GM18526 (cell line): Measurements from ENCODE around the gene TOR1B.

Source experiments
- POLR2A ChIP-seq: IDR thresholded peaks from 3 replicates; pipeline ENCODE4 v1.6.1; 2011; ENCODE audit not compliant: insufficient read length; ENCODE audit errors: extremely low read depth

TOR1B gene

DNA sequence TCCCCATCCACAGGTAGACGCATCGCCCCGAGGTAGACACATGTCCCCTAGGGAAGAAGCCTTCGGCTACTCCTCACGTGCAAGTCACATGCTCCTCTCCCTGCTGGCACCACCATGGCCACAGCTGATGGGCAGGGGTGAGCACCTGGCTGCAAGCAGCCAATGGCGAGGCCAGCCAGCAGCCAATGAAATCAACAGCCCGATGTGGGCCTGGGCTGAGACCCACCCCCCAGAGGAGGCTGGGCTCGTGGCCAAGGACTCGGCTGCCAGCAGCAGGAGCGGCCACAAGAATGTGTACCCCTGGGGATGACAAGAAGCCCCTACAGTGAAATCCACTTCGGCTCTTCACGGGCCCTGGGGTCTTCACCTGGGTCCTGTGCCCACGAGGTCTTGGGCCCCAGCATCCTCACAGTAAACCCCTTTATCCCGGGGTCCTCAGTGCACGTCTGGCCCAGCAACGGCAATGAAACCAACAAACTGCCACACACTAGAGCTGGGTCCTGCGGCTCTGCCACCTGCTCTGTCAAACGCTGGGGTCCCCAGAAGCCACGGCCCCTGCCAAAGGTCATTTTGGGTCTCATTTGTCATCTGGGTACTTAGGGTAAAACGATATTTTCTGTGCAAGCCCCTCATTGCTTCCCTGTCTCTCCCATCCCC lies 28.1 kb upstream of the TOR1B start:
- no peak for TF ChIP-seq POLR2A

GRCh38 chr9:129775448-129775798 lies 27.6 kb upstream of the TOR1B start:
- no peak for TF ChIP-seq POLR2A

DNA sequence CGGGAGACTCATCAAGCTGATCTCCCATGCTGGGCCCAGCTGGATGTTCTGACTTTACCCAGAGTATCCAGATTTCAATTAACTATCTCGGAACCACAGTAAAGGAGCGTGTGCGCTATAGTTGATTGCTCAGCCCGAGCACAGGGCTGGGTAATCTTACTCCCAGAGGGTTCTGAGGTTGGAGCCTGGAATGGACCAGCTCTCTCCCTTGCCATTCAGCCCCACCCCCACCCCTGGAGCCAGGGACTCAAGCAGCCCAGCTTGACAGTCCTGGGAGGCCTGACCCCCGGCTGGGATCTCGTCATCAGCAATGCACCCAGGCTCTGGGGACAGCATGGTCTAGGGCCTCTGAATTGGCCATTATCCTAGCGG lies 26.4 kb upstream of the TOR1B start:
- no peak for TF ChIP-seq POLR2A

DNA sequence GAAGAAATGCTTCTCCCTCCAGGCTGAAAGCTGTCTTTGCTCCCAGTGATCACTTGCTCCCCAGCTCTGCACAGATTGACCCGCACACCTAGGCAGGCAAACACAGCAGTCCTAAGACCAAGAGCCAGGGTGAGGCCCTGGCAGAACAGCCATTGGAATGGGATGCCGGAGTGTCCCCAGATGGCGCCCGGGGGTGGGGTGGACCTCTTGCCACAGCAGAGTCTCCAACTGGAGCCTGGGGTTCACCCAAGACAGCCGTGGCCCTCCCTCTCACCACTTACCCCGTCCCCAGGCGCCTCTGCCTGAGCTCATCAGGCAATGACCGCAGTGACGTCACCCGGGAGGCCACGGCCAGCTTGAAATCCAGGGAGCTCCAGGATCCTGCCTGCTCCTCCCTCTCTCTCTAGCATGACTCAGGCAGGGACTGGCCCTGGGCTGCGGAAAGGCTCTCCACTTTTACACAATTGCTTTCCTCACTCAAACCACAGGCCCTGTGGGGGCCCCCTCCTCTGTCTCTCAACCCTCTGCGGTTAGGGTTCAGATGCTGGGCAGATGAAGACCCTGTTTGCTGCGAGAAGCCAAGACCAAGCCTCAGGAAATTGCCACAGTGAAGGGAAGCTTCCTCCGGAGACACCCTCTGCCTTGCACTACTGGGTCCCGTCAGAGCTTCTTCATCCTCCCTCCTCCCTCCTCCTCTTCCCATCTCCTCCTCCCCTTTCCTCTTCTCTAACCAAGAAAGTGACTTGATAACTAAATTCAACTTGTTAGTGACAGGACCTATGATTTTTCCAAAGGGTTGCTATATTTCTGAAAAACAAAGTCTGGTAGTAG lies 25.8 kb upstream of the TOR1B start:
- TF ChIP-seq POLR2A = no peak

- TF ChIP-seq POLR2A = no peak
Observed at GRCh38 chr9:129777769-129778130, 25.2 kb upstream of the TOR1B start.

DNA sequence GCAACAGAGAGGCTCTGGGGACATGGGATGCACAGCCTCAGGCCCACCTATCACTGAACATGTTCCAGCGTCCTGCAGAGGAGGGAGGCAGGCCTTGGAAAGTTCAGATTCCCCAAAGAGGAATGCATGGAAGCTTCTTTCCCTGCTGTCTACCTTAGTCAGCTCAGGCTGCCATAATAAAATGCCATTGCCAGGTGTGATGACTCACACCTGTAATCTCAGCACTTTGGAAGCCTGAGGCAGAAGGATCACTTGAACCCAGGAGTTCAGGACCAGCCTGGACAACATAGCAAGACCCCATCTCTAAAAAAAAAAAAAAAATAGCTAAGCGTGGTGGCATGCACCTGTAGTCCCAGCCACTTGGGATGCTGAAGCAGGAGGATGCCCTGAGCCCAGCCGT lies 24.5 kb upstream of the TOR1B start:
- no peak for TF ChIP-seq POLR2A

GRCh38 chr9:129779560-129780190 lies 23.3 kb upstream of the TOR1B start:
- TF ChIP-seq POLR2A = no peak

GRCh38 chr9:129781131-129781530 lies 21.9 kb upstream of the TOR1B start:
- TF ChIP-seq POLR2A = no peak

GRCh38 chr9:129781981-129782380 lies 21.0 kb upstream of the TOR1B start:
- TF ChIP-seq POLR2A = no peak

GRCh38 chr9:129783516-129784361 lies 19.2 kb upstream of the TOR1B start:
- TF ChIP-seq POLR2A = no peak

- no peak for TF ChIP-seq POLR2A
Observed at GRCh38 chr9:129785866-129786265, 17.1 kb upstream of the TOR1B start.

DNA sequence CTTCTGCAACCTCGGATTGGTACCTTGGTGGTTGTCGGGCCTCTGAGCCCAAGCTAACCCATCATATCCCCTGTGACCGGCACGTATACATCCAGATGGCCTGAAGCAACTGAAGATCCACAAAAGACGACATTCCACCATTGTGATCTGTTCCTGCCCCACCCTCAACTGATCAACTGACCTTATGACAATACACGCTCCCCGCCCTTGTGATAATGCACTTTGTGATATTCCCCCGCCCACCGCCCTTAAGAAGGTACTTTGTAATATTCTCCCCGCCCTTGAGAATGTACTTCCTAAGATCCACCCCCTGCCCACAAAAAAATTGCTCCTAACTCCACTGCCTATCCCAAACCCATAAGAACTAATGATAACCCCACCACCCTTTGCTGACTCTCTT lies 16.5 kb upstream of the TOR1B start:
- no peak for TF ChIP-seq POLR2A

- TF ChIP-seq POLR2A = no peak
Observed at GRCh38 chr9:129794549-129794948, 8.4 kb upstream of the TOR1B start.

DNA sequence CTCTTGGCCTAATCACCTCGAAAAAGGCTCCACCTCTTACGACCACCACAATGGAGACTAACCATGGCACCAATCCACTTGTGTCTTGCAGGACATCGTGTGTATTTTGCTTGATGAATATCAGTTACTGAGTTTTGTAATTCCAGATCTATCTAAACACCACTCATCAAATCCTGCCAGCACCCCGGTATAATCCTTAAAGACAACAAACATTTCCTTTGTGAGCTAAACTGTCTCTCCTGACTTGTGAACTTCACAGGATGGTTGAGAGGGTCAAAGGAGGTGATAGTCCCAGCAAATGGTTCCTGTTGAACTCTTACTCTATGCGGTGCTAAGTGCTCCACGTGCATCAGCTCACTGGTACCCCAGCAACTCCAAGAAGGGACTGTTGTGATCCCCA lies 4.0 kb upstream of the TOR1B start:
- TF ChIP-seq POLR2A = no peak

DNA sequence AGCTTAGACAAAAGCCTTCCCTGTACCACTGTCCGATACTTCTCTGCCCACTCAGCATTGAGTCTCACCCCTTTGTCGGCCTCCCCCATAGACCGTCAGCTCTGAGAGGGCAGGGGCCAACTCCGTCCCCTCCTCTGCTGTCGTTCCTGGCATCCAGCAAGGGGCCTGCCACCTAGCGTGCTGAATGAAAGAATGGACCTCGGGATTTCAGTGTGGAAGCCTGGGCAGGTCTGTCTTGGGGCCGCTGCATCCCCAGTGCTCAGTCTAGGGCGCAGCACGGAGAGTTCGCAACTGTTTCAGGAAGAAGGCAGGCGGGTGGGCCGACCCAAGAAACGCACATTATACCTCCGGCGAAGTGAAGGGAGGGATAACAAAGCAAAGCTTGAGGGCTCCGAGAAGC lies 1.5 kb upstream of the TOR1B start:
- TF ChIP-seq POLR2A = no peak

DNA sequence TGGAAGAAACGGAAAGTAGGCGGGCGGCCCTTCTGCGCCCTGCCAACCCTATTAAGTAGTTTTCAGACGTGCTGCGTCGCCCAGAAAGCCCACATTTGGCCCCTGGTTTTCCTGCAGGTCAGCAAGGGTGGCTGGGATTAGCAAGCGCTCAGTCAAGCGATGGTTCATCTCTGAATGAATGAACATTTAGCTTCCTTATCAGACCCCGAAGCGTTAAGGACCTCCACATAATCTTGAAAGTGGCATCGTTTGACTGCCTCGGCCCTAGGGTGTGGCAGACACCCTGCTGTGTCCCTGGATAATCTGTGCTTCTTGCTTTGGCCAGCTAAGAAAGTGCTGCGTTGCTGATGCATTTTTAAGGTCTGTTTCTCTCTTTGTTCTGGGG lies 684 bp downstream of the TOR1B start:
- no peak for TF ChIP-seq POLR2A

- no peak for TF ChIP-seq POLR2A
Observed at GRCh38 chr9:129806061-129806460, 3.1 kb downstream of the TOR1B start.
